Epithelial cell of proximal tubule (primary cell): ENCODE results near the gene XRRA1. TPM values are rescaled to one million over a fixed set of nuclear protein-coding genes. Genes with fewer than 3 reads are reported as not detected.

Source experiments
- DNase-seq: peaks from one replicate; pipeline ENCODE4 v3.0.0-alpha.2; 2011; ENCODE audit warnings: low read depth
- H3K4me3 ChIP-seq: 2 replicates; pipeline ENCODE4 v1.5.1; 2011; ENCODE audit warnings: low read depth, mild to moderate bottlenecking, low read length
- CTCF ChIP-seq: conservative IDR thresholded peaks from 2 replicates; pipeline ENCODE4 v1.5.1; 2012; ENCODE audit warnings: low read depth, mild to moderate bottlenecking, low read length
- total RNA-seq: library from RNA; depleted of rRNA; stranded (reverse); fragments of >200 nt; gene quantifications from 2 replicates; pipeline ENCODE4 v1.2.3, GENCODE V29; 2015

The XRRA1 gene
- total RNA-seq, 1 donor from 2014 or later = 5.1 TPM

DNA sequence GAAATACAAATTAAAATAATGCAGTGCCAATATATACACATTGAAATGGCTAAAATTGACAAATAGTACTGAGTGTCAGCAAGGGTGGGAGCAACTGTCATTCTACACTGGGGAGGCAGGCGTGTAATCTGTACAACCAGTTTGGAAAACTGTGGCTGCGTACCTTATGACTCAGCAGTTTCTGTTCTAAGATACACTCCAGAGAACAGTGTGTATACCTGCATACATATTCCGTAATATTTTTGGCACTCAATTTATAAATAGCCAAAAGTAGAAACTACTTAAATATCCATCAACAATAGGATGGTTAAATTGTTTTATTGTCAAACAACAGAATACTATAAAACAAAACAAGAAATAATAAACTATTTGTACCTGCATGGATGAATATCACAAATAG, 142.6 kb downstream of the XRRA1 start:
- H3K4me3 ChIP-seq = no peak overlapping the region
- TF ChIP-seq CTCF = no peak
- no peak for DNase-seq

DNA sequence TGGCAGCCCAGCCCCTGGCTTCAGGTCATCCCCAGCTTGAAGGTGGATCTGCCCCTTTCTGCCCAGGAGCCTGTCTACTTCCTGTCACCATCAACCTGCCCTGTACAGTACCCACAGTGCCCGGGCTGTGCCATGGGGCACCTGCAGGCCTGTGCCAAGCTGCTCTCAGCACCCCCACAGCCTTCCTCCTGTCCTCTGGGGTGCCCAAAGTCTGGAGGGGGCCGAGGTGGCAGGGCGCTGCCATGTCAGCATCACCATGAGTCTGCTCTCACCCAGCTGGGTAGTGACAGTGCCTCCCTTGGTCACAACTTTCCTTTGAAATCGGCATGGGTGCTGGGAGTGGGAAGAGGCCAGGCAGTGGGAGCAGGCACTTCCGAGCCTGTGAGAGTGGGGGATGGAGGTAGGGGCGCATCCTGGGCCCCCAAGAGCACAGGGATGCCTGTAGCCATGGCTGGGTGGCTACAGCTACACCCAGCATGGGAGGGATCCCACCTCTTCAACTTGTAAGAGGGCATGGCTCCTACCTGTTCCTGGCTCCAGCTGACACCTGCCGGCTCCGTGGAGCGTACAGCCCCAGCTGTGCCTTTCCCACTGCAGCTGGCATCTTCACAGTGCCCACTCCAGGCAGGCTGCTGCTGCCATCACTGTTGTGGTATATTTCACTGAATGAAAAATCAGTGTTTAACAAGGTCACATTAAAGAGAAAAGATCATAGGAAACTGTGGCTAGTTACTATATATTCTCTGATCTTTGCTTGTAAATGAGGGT, 157.4 kb downstream of the XRRA1 start:
- no peak for DNase-seq
- no peak for TF ChIP-seq CTCF
- H3K4me3 ChIP-seq = no peak overlapping the region

Other genes with a start within 250 kb of the XRRA1 start
- not detected in 2 replicates for gene CHRDL2, start 217.7 kb downstream of the XRRA1 start, total RNA-seq
- gene RNF169, start 200.2 kb downstream of the XRRA1 start, total RNA-seq = 10.3 and 11.7 TPM in 2 replicates
- 40.1 and 42.8 TPM in 2 replicates for gene SPCS2, start 175 bp upstream of the XRRA1 start, total RNA-seq
- gene NEU3, start 39.8 kb upstream of the XRRA1 start, total RNA-seq = 4.5 and 12.3 TPM in 2 replicates
- not detected in 2 replicates for gene OR2AT4, start 147.8 kb upstream of the XRRA1 start, total RNA-seq
- 0.14 and 0.23 TPM in 2 replicates for gene SLCO2B1, start 202.0 kb upstream of the XRRA1 start, total RNA-seq